ENCODE results near the gene DNAJB12.
A peak's percentile ranks its signal among the peaks of the same experiment; 100 is the strongest.
"Not testable (repeated sequence)": the region's sequence is repeated elsewhere in the genome, so short reads cannot be mapped to it uniquely, and the experiment has no call there.

DNAJB12 gene

DNA sequence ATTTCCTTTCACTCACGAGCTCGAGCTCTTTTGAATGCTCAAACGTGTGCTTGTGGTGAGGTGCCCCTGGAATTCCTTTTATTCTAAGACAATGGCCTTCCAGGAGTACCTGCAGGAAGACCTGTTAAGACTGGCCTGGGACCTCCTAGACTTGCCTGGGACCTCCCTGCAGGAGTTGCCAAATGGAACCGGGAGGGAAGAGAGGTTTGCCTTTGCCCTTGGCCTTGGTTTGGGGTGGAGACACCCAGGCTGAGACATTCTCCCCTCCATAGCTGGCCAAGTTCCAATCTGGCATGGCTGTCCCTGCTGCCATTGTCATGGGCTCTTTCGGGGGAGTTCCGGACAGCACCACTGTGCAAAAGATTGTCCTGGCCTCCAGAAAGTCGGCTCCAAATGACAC is 39.7 kb downstream of the DNAJB12 start:
- no peak for DNase-seq

- DNase-seq = no peak
Measured at GRCh38 chr10:72314263-72314662, 40.5 kb downstream of the DNAJB12 start.

DNA sequence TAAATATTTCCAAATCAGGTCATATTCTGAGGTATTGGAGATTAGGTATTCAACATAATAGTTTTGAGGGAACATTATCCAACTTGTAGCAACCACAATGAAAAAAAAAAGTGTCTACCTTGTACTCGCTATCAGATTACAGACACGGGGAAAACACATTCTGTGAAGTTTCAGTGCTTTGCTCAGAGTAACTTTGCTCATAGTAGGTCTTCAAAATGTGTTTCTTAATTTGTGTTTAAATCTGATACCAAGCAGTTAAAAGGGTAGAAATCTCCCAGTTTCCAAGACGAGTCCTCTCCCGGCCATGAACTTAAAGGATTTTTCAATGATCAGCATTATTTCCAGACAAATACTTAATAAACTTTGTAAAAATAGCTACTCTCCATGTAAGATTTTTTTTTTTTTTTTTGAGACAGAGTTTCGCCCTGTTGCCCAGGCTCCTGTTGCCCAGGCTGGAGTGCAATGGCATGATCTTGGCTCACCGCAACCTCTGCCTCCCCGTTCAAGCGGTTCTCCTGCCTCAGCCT is 41.8 kb downstream of the DNAJB12 start:
- DNase-seq = no peak

- DNase-seq = no peak
Measured at GRCh38 chr10:72311667-72312066, 43.1 kb downstream of the DNAJB12 start.

- DNase-seq = no peak
Measured at GRCh38 chr10:72310636-72311035, 44.1 kb downstream of the DNAJB12 start.

GRCh38 chr10:72310241-72310633 is 44.5 kb downstream of the DNAJB12 start:
- no peak for DNase-seq

- DNase-seq = peak in 1 of 2 donors; percentile 23
Measured at GRCh38 chr10:72309290-72310240, 45.2 kb downstream of the DNAJB12 start.

DNA sequence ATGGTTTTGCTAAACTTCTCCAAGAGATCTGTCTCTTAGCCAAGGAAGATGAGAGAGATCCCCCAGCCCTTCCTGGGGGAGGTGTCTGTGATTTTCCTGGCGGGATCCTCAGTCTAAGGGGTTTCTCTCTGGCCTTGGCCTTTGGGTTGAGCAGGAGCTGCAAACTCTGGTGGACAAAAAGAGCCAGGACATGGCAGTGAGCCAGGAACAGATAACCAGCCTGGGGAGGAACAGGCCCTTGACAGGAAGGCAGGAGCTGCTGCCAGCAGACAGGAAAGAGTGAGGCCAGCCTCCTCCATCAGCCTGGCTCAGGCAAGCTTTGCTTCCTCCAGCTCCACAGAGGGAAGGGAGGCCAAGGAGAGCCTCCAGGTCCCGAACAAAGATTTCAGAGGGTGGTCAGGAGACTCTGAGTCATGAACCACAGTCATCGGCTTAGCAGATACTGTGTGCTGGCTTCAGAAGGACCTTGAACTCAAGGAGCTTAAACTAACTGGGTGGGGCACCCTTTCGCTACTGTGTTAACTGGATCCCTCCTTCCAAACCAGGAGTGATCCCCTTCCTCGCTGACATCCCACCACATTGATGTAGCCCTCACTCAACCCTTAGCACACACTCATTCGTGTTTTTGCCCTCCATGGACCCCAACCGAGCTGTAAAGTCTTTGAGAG is 46.3 kb downstream of the DNAJB12 start:
- no peak for DNase-seq

DNA sequence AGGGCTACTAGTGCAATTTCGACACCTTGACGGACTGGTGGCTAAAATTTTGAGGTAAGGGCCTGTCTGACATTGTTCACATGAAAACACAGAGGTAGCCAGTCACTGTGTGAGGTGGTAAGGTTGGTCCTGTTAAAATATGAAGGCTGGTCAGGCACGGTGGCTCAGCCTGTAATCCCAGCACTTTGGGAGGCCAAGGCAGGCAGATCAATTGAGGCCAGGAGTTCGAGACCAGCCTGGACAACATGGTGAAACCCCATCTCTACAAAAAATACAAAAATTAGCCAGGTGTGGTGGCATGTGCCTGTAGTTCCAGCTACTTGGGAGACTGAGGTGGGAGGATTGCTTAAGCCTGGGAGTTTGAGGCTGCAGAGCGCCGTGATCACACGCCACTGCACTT is 47.0 kb downstream of the DNAJB12 start:
- DNase-seq = not testable (repeated sequence)

- DNase-seq = no peak
Measured at GRCh38 chr10:72306215-72306760, 48.4 kb downstream of the DNAJB12 start.

- no peak for DNase-seq
Measured at GRCh38 chr10:72303424-72304128, 51.1 kb downstream of the DNAJB12 start.

GRCh38 chr10:72298592-72299519 is 55.9 kb downstream of the DNAJB12 start:
- DNase-seq = no peak

- peak; percentile 92 to 94 for DNase-seq
Measured at GRCh38 chr10:72297805-72298591, 56.7 kb downstream of the DNAJB12 start.

GRCh38 chr10:72297281-72297804 is 57.4 kb downstream of the DNAJB12 start:
- peak; percentile 94 to 96 for DNase-seq

GRCh38 chr10:72296829-72297280 is 57.9 kb downstream of the DNAJB12 start:
- not testable (repeated sequence) for DNase-seq

- peak in 1 of 2 donors; percentile 18 for DNase-seq
Measured at GRCh38 chr10:72295330-72295910, 59.3 kb downstream of the DNAJB12 start.

DNA sequence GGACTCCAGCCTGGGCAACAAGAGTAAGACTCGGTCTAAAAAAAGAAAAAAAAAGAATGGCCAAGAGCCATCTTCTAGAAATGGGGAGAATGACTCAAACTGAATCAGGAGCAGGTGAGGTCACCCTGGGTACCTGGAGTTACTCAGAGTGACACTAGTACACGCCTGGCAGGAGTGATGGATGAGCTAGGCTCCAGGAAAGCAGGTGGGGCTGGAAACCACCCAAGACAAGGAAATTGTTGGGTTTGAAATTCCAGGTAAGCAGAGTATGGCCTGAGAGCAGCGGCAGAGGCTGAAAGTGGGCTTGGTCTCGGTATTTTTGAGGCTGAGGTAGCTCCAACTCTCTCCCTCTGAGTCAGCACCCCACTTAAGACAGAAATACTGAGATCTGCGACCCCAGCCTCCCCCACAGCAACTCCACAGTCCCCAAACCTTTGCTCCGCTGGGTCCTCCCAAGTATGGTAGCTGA is 62.5 kb downstream of the DNAJB12 start:
- DNase-seq = peak; percentile 62 to 68

DNA sequence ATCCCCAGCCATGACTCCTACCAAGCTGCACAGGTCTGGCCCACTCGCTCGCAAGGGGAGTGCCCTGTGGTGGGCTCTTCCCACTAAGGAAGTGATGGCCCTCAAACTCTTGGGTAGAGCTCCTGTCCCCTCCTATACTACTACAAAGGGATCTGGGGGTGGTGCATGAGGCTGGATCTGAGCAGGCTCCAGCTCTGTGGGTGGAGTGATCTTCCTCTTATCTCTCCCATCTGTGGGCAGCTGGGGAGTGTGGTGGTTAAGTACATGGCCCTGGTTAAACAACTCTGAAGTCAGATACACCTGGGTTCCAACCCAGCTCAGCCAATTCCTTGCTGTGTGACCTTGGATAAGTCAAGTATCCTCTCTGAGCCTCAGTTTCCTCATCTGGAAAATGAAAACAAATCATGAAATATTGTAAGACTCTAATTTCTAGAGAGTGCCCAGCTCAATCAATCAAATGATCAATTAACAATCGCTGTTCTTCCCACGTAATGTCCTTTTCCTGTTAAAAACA is 63.6 kb downstream of the DNAJB12 start:
- peak in 1 of 2 donors; percentile 44 for DNase-seq

GRCh38 chr10:72285972-72286521 is 68.7 kb downstream of the DNAJB12 start:
- DNase-seq = no peak

All from activated CD4-positive, alpha-beta T cell treated with anti-CD3 and anti-CD28 coated beads for 4 hours (primary cell).